ENCODE results near the gene FGF6. TPM values are rescaled to one million over a fixed set of nuclear protein-coding genes. Genes with fewer than 3 reads are reported as not detected.

FGF6 gene
- total and polyA plus RNA-seq, 10 of the 15 experiments (the other 5 are each of a cell fraction or from before 2014, with no cell fraction given): not detected

DNA sequence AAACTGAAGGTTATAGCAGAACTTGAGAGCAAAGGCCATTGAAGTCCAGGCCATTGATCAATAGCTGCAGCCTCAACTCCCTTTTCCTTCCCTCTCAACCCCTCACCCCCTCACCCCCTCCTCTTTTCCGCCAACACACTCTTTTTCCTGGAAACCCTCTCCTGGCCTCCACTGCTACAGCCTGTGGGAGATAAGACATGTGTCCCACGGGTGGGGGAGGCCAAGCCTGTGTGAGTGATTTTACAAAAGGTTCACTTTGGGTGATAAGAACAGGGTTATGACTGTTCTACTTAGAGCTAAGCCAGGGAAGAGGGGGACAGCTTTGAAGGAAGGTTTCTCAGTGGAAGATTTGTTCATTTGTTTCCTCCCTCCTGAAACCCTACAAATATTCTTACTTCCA is 57.0 kb downstream of the FGF6 start (continued):
- TF ChIP-seq, protein P1, sequence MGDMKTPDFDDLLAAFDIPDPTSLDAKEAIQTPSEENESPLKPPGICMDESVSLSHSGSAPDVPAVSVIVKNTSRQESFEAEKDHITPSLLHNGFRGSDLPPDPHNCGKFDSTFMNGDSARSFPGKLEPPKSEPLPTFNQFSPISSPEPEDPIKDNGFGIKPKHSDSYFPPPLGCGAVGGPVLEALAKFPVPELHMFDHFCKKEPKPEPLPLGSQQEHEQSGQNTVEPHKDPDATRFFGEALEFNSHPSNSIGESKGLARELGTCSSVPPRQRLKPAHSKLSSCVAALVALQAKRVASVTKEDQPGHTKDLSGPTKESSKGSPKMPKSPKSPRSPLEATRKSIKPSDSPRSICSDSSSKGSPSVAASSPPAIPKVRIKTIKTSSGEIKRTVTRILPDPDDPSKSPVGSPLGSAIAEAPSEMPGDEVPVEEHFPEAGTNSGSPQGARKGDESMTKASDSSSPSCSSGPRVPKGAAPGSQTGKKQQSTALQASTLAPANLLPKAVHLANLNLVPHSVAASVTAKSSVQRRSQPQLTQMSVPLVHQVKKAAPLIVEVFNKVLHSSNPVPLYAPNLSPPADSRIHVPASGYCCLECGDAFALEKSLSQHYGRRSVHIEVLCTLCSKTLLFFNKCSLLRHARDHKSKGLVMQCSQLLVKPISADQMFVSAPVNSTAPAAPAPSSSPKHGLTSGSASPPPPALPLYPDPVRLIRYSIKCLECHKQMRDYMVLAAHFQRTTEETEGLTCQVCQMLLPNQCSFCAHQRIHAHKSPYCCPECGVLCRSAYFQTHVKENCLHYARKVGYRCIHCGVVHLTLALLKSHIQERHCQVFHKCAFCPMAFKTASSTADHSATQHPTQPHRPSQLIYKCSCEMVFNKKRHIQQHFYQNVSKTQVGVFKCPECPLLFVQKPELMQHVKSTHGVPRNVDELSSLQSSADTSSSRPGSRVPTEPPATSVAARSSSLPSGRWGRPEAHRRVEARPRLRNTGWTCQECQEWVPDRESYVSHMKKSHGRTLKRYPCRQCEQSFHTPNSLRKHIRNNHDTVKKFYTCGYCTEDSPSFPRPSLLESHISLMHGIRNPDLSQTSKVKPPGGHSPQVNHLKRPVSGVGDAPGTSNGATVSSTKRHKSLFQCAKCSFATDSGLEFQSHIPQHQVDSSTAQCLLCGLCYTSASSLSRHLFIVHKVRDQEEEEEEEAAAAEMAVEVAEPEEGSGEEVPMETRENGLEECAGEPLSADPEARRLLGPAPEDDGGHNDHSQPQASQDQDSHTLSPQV (IDR thresholded peaks at IDR 0.05): no peak
- TF ChIP-seq EZH2 (IDR thresholded peaks at IDR 0.05; ENCODE audit: borderline replicate concordance, control insufficient read depth, low read depth, low read length): no peak
- TF ChIP-seq STAT1 (conservative IDR thresholded peaks at IDR 0.05): no peak
- TF ChIP-seq YY1 (IDR thresholded peaks at IDR 0.05; ENCODE audit: low read depth, low read length): no peak

DNA sequence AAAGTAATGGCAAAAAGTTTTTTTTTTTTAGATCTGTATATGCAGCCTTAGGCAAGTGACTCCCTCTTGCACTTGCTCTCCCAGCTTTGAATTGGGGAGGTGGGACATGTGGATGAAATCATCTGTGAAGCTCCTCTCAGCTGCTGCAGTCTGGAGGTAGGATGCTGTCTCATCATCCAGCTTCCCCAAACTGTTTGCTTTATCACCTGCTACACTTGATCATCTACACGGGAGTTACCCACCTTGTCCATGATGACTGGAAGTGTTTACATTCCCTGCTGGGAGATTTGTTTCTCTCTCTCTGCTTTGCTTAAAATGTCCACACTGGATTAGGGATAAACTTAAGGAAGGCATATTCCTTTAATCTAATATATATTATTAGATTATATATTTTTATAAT is 57.6 kb downstream of the FGF6 start:
- no peaks in the 10 kb centered on the region for H3K9me3 ChIP-seq (replicated peaks; ENCODE audit: control insufficient read depth, insufficient read depth, low read length)
- DNase-seq (ENCODE audit: low read depth, low spot score): no peak
- no peaks in the 10 kb centered on the region for H3K36me3 ChIP-seq (ENCODE audit: control insufficient read depth in 2 of 2, insufficient read depth in 2 of 2, low read length in 1 of 2)

More for the DNA sequence above, 57.6 kb downstream of the FGF6 start:
- no TSS peak for BruUV-seq (replicated peaks)
- H2AFZ ChIP-seq (ENCODE audit: control insufficient read depth, low read depth, low read length): no peak overlapping the region
- H3K27me3 ChIP-seq (replicated peaks in 1 of 2; ENCODE audit: control insufficient read depth in 2 of 2, insufficient read depth in 2 of 2, low read length in 1 of 2): peaks cover 0 to 3% of the 10 kb centered on the region in 2 experiments; a peak in 3 of 4 replicates
- 43% methylated on average over 1 of the region's 1 CpG for WGBS (ENCODE audit: insufficient coverage, insufficient replicate concordance, low lambda C conversion rate, missing lambda C conversion rate)
- ChIA-PET SMC1A (ENCODE audit: uncharacterized antibody, unreplicated experiment) (interaction anchor here (0.8 to 1.6 kb wide), 3 partner anchors 8 to 138 kb away, joined by 3 read pairs; no protein-coding TSS in a partner anchor), RAD21 (ENCODE audit: unreplicated experiment) (no interaction called here), CTCF (no interaction called here), POLR2A (no interaction called here)
- H4K20me1 ChIP-seq (ENCODE audit: control insufficient read depth, insufficient read depth): no peaks in the 10 kb centered on the region
- no peaks in the 10 kb centered on the region for H3K4me1 ChIP-seq (ENCODE audit: control insufficient read depth, insufficient read depth, low read length)
- no peak overlapping the region for H3K27ac ChIP-seq (ENCODE audit: control insufficient read depth, insufficient read depth)
- intact Hi-C loops (cut with micrococcal nuclease; ENCODE audit: unreplicated experiment): no loop called here
- ATAC-seq (no peak), FAIRE-seq (no peak)
- in situ Hi-C loops (cut with MboI): no loop called here
- no peak overlapping the region for H3K9ac ChIP-seq (ENCODE audit: control insufficient read depth, insufficient read depth, low read length)
- H3K4me3 ChIP-seq: no peak overlapping the region
- no peak for TF ChIP-seq ZZZ3 (IDR thresholded peaks at IDR 0.05; ENCODE audit: control insufficient read depth, insufficient read length, low read depth)
- no peak for TF ChIP-seq JUND (IDR thresholded peaks at IDR 0.05; ENCODE audit: low read depth, low read length)
- TF ChIP-seq SIN3A (IDR thresholded peaks at IDR 0.05; ENCODE audit: low read depth, low read length): no peak
- TF ChIP-seq ETV6 (conservative IDR thresholded peaks at IDR 0.05 in 1 of 2, IDR thresholded peaks at IDR 0.05 in 1 of 2; ENCODE audit: borderline replicate concordance in 1 of 2, low read depth in 1 of 2): no peak
- TF ChIP-seq, protein P2, sequence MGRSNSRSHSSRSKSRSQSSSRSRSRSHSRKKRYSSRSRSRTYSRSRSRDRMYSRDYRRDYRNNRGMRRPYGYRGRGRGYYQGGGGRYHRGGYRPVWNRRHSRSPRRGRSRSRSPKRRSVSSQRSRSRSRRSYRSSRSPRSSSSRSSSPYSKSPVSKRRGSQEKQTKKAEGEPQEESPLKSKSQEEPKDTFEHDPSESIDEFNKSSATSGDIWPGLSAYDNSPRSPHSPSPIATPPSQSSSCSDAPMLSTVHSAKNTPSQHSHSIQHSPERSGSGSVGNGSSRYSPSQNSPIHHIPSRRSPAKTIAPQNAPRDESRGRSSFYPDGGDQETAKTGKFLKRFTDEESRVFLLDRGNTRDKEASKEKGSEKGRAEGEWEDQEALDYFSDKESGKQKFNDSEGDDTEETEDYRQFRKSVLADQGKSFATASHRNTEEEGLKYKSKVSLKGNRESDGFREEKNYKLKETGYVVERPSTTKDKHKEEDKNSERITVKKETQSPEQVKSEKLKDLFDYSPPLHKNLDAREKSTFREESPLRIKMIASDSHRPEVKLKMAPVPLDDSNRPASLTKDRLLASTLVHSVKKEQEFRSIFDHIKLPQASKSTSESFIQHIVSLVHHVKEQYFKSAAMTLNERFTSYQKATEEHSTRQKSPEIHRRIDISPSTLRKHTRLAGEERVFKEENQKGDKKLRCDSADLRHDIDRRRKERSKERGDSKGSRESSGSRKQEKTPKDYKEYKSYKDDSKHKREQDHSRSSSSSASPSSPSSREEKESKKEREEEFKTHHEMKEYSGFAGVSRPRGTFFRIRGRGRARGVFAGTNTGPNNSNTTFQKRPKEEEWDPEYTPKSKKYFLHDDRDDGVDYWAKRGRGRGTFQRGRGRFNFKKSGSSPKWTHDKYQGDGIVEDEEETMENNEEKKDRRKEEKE (IDR thresholded peaks at IDR 0.05): no peak
- TF ChIP-seq STAT1 (conservative IDR thresholded peaks at IDR 0.05): no peak
- TF ChIP-seq EED (IDR thresholded peaks at IDR 0.05; ENCODE audit: low read depth): no peak
- no peak for TF ChIP-seq FOXK2 (IDR thresholded peaks at IDR 0.05)
- TF ChIP-seq KLF5 (IDR thresholded peaks at IDR 0.05; ENCODE audit: partially characterized antibody): no peak
- H3K79me2 ChIP-seq (ENCODE audit: control insufficient read depth, insufficient read depth, low read length): no peaks in the 10 kb centered on the region
- no peak overlapping the region for H3K4me2 ChIP-seq (ENCODE audit: control insufficient read depth, insufficient read depth)

All from GM12878 (cell line).